HEK293 (cell line): ENCODE measurements around the gene TBX6.

Experiments used
- BCL11B ChIP-seq: fragments of 450-650 bp; formaldehyde crosslinking; IDR thresholded peaks from 2 replicates; pipeline ENCODE4 v1.5.1; 2016; ENCODE audit warnings: low read depth, missing biosample characterization, missing genetic modification characterization
- GLI2 ChIP-seq: fragments of 450-650 bp; formaldehyde crosslinking; IDR thresholded peaks from 2 replicates; pipeline ENCODE4; 2017; ENCODE audit warnings: missing biosample characterization, missing genetic modification characterization, low read depth, borderline replicate concordance
- KLF8 ChIP-seq: fragments of 450-650 bp; formaldehyde crosslinking; IDR thresholded peaks from 2 replicates; pipeline ENCODE4 v1.5.1; 2016; ENCODE audit warnings: missing biosample characterization, missing genetic modification characterization
- REPIN1 ChIP-seq: fragments of 450-650 bp; formaldehyde crosslinking; IDR thresholded peaks from 2 replicates; pipeline ENCODE4 v1.5.1; 2017; ENCODE audit warnings: missing biosample characterization, missing genetic modification characterization, low read depth
- YY1 ChIP-seq: fragments of 450-650 bp; formaldehyde crosslinking; IDR thresholded peaks from 2 replicates; pipeline ENCODE4 v1.5.1; 2018; ENCODE audit warnings: missing biosample characterization, missing genetic modification characterization
- ZIC2 ChIP-seq: fragments of 450-650 bp; formaldehyde crosslinking; IDR thresholded peaks from 2 replicates; pipeline ENCODE4 v1.5.1; 2016; ENCODE audit warnings: missing biosample characterization, missing genetic modification characterization
- ZNF174 ChIP-seq: fragments of 450-650 bp; formaldehyde crosslinking; IDR thresholded peaks from 2 replicates; pipeline ENCODE4 v1.5.0; 2017; ENCODE audit warnings: missing biosample characterization, mild to moderate bottlenecking, missing genetic modification characterization
- ZNF274 ChIP-seq, 2 experiments: fragments of 200-500 bp in 1 of 2; fragments of 450-650 bp in 1 of 2; sonication (Bioruptor generic) in 1 of 2; formaldehyde crosslinking in 1 of 2; IDR thresholded peaks; 2 replicates each; pipeline versions ENCODE4 v1.5.1 to v1.6.1; 2014 to 2016; ENCODE audit warnings: borderline replicate concordance in 1 of 2, inconsistent platforms in 1 of 2, low read length in 1 of 2, missing biosample characterization in 1 of 2, missing genetic modification characterization in 1 of 2
- ZNF324 ChIP-seq: fragments of 450-650 bp; formaldehyde crosslinking; IDR thresholded peaks from 2 replicates; pipeline ENCODE4 v1.5.1; 2016; ENCODE audit warnings: missing biosample characterization, missing genetic modification characterization
- ZNF610 ChIP-seq: fragments of 450-650 bp; formaldehyde crosslinking; IDR thresholded peaks from 2 replicates; pipeline ENCODE4 v1.5.1; 2016; ENCODE audit warnings: missing biosample characterization, missing genetic modification characterization, borderline replicate concordance
- ZNF623 ChIP-seq: fragments of 450-650 bp; formaldehyde crosslinking; IDR thresholded peaks from 2 replicates; pipeline ENCODE4 v1.5.1; 2016; ENCODE audit warnings: missing biosample characterization, missing genetic modification characterization
- ZNF624 ChIP-seq: fragments of 450-650 bp; formaldehyde crosslinking; IDR thresholded peaks from 2 replicates; pipeline ENCODE4 v1.5.1; 2017; ENCODE audit warnings: missing biosample characterization, missing genetic modification characterization
- ZNF777 ChIP-seq: fragments of 450-650 bp; formaldehyde crosslinking; IDR thresholded peaks from 2 replicates; pipeline ENCODE4 v1.5.1; 2017; ENCODE audit warnings: missing biosample characterization, missing genetic modification characterization, borderline replicate concordance
- ZSCAN30 ChIP-seq: fragments of 450-650 bp; IDR thresholded peaks from 2 replicates; pipeline ENCODE4 v1.5.1; 2018; ENCODE audit warnings: missing biosample characterization, mild to moderate bottlenecking, missing genetic modification characterization, moderate library complexity
- TF ChIP-seq, protein P1 (sequence below): fragments of 450-650 bp; formaldehyde crosslinking; IDR thresholded peaks from 2 replicates; pipeline ENCODE4 v1.5.1; 2016; ENCODE audit warnings: missing biosample characterization, missing genetic modification characterization
- TF ChIP-seq, protein P2 (sequence below): fragments of 450-650 bp; formaldehyde crosslinking; IDR thresholded peaks from 2 replicates; pipeline ENCODE4 v1.5.1; 2017; ENCODE audit warnings: missing biosample characterization, missing genetic modification characterization
- TF ChIP-seq, protein P3 (sequence below): fragments of 450-650 bp; formaldehyde crosslinking; IDR thresholded peaks from 2 replicates; pipeline ENCODE4 v1.5.0; 2017; ENCODE audit warnings: missing biosample characterization, missing genetic modification characterization, borderline replicate concordance
- TF ChIP-seq, protein P4 (sequence below): fragments of 450-650 bp; formaldehyde crosslinking; IDR thresholded peaks from 2 replicates; pipeline ENCODE4 v1.5.1; 2016; ENCODE audit warnings: missing biosample characterization, missing genetic modification characterization, borderline replicate concordance
- TF ChIP-seq, protein P5 (sequence below): fragments of 450-650 bp; formaldehyde crosslinking; conservative IDR thresholded peaks from 2 replicates; pipeline ENCODE4 v1.5.1; 2016; ENCODE audit warnings: low read depth, missing biosample characterization, missing genetic modification characterization
- TF ChIP-seq, protein P6 (sequence below): fragments of 450-650 bp; formaldehyde crosslinking; IDR thresholded peaks from 2 replicates; pipeline ENCODE4 v1.5.1; 2016; ENCODE audit warnings: missing biosample characterization, missing genetic modification characterization
- TF ChIP-seq, protein P7 (sequence below): fragments of 450-650 bp; formaldehyde crosslinking; IDR thresholded peaks from 2 replicates; pipeline ENCODE4 v1.5.1; 2016; ENCODE audit warnings: missing biosample characterization, missing genetic modification characterization, low read depth

Gene TBX6

DNA sequence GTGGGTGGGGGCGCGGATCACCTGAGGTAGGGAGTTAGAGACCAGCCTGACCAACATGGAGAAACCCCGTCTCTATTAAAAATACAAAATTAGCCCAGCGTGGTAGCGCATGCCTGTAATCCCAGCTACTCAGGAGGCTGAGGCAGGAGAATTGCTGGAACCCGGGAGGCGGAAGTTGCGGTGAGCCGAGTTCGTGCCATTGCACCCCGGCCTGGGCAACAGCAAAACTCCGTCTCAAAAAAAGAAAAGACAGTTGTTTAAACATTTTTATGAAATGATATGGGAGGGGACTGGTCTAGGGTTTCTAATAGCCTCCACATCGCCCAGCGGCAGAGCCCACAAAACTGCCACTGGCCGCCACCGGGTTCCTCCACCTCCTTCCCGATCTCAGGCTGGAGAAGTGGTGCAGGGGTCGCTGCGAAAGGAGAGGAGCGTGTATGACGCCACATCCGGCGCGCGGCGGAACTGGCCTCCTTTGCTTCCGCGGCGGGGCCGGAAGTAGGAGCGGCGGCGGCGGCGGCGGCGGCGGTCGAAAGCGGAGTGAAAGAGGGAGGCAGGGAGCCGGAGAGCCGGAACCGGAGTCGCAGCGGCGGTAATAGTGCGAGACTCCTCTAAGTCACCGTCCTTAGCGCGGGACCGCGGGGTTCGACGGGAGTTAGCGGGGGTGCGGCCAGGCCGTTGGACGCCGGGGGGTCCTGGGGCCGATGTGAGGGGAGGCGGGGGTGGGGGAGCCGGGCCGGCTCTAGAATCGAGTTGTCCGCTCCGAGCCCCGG, 16.0 kb downstream of the TBX6 start, which contains the start of gene PPP4C (continued):
- 0 out of 2 replicates have a peak, but pooled peaks have one; percentile 20 for TF ChIP-seq ZNF623 (tag by site-specific recombination)
- 0 out of 2 replicates have a peak, but pooled peaks have one; percentile 38 for TF ChIP-seq KLF8
- TF ChIP-seq, protein P1, sequence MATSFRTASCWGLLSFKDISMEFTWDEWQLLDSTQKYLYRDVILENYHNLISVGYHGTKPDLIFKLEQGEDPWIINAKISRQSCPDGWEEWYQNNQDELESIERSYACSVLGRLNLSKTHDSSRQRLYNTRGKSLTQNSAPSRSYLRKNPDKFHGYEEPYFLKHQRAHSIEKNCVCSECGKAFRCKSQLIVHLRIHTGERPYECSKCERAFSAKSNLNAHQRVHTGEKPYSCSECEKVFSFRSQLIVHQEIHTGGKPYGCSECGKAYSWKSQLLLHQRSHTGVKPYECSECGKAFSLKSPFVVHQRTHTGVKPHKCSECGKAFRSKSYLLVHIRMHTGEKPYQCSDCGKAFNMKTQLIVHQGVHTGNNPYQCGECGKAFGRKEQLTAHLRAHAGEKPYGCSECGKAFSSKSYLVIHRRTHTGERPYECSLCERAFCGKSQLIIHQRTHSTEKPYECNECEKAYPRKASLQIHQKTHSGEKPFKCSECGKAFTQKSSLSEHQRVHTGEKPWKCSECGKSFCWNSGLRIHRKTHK (tag by site-specific recombination), result no peak
- TF ChIP-seq, protein P2, sequence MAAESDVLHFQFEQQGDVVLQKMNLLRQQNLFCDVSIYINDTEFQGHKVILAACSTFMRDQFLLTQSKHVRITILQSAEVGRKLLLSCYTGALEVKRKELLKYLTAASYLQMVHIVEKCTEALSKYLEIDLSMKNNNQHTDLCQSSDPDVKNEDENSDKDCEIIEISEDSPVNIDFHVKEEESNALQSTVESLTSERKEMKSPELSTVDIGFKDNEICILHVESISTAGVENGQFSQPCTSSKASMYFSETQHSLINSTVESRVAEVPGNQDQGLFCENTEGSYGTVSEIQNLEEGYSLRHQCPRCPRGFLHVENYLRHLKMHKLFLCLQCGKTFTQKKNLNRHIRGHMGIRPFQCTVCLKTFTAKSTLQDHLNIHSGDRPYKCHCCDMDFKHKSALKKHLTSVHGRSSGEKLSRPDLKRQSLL, result no peak; the same call in 1 of the 2 replicates
- no peak for TF ChIP-seq BCL11B (tag by site-specific recombination)
- peak; percentile 91; the same call in 1 of the 2 replicates for TF ChIP-seq ZNF610
- TF ChIP-seq, protein P3, sequence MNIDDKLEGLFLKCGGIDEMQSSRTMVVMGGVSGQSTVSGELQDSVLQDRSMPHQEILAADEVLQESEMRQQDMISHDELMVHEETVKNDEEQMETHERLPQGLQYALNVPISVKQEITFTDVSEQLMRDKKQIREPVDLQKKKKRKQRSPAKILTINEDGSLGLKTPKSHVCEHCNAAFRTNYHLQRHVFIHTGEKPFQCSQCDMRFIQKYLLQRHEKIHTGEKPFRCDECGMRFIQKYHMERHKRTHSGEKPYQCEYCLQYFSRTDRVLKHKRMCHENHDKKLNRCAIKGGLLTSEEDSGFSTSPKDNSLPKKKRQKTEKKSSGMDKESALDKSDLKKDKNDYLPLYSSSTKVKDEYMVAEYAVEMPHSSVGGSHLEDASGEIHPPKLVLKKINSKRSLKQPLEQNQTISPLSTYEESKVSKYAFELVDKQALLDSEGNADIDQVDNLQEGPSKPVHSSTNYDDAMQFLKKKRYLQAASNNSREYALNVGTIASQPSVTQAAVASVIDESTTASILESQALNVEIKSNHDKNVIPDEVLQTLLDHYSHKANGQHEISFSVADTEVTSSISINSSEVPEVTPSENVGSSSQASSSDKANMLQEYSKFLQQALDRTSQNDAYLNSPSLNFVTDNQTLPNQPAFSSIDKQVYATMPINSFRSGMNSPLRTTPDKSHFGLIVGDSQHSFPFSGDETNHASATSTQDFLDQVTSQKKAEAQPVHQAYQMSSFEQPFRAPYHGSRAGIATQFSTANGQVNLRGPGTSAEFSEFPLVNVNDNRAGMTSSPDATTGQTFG, result no peak
- TF ChIP-seq ZNF274 (IDR thresholded peaks at IDR 0.05; ENCODE audit: low read length), result no peak
- TF ChIP-seq ZNF274 (tag by site-specific recombination; IDR thresholded peaks at IDR 0.05; ENCODE audit: borderline replicate concordance), result no peak
- TF ChIP-seq ZNF174, result no peak
- TF ChIP-seq, protein P4, sequence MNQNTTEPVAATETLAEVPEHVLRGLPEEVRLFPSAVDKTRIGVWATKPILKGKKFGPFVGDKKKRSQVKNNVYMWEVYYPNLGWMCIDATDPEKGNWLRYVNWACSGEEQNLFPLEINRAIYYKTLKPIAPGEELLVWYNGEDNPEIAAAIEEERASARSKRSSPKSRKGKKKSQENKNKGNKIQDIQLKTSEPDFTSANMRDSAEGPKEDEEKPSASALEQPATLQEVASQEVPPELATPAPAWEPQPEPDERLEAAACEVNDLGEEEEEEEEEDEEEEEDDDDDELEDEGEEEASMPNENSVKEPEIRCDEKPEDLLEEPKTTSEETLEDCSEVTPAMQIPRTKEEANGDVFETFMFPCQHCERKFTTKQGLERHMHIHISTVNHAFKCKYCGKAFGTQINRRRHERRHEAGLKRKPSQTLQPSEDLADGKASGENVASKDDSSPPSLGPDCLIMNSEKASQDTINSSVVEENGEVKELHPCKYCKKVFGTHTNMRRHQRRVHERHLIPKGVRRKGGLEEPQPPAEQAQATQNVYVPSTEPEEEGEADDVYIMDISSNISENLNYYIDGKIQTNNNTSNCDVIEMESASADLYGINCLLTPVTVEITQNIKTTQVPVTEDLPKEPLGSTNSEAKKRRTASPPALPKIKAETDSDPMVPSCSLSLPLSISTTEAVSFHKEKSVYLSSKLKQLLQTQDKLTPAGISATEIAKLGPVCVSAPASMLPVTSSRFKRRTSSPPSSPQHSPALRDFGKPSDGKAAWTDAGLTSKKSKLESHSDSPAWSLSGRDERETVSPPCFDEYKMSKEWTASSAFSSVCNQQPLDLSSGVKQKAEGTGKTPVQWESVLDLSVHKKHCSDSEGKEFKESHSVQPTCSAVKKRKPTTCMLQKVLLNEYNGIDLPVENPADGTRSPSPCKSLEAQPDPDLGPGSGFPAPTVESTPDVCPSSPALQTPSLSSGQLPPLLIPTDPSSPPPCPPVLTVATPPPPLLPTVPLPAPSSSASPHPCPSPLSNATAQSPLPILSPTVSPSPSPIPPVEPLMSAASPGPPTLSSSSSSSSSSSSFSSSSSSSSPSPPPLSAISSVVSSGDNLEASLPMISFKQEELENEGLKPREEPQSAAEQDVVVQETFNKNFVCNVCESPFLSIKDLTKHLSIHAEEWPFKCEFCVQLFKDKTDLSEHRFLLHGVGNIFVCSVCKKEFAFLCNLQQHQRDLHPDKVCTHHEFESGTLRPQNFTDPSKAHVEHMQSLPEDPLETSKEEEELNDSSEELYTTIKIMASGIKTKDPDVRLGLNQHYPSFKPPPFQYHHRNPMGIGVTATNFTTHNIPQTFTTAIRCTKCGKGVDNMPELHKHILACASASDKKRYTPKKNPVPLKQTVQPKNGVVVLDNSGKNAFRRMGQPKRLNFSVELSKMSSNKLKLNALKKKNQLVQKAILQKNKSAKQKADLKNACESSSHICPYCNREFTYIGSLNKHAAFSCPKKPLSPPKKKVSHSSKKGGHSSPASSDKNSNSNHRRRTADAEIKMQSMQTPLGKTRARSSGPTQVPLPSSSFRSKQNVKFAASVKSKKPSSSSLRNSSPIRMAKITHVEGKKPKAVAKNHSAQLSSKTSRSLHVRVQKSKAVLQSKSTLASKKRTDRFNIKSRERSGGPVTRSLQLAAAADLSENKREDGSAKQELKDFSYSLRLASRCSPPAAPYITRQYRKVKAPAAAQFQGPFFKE (tag by site-specific recombination), result no peak
- TF ChIP-seq ZNF624 (tag by site-specific recombination), result no peak
- no peak for TF ChIP-seq ZNF324 (tag by site-specific recombination)
- TF ChIP-seq, protein P5, sequence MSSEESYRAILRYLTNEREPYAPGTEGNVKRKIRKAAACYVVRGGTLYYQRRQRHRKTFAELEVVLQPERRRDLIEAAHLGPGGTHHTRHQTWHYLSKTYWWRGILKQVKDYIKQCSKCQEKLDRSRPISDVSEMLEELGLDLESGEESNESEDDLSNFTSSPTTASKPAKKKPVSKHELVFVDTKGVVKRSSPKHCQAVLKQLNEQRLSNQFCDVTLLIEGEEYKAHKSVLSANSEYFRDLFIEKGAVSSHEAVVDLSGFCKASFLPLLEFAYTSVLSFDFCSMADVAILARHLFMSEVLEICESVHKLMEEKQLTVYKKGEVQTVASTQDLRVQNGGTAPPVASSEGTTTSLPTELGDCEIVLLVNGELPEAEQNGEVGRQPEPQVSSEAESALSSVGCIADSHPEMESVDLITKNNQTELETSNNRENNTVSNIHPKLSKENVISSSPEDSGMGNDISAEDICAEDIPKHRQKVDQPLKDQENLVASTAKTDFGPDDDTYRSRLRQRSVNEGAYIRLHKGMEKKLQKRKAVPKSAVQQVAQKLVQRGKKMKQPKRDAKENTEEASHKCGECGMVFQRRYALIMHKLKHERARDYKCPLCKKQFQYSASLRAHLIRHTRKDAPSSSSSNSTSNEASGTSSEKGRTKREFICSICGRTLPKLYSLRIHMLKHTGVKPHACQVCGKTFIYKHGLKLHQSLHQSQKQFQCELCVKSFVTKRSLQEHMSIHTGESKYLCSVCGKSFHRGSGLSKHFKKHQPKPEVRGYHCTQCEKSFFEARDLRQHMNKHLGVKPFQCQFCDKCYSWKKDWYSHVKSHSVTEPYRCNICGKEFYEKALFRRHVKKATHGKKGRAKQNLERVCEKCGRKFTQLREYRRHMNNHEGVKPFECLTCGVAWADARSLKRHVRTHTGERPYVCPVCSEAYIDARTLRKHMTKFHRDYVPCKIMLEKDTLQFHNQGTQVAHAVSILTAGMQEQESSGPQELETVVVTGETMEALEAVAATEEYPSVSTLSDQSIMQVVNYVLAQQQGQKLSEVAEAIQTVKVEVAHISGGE (tag by site-specific recombination), result peak; percentile 96
- TF ChIP-seq ZSCAN30 (tag by site-specific recombination), result no peak; the same call in 1 of the 2 replicates
- TF ChIP-seq, protein P6, sequence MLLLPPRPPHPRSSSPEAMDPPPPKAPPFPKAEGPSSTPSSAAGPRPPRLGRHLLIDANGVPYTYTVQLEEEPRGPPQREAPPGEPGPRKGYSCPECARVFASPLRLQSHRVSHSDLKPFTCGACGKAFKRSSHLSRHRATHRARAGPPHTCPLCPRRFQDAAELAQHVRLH, result no peak; the same call in 1 of the 2 replicates
- TF ChIP-seq, protein P7, sequence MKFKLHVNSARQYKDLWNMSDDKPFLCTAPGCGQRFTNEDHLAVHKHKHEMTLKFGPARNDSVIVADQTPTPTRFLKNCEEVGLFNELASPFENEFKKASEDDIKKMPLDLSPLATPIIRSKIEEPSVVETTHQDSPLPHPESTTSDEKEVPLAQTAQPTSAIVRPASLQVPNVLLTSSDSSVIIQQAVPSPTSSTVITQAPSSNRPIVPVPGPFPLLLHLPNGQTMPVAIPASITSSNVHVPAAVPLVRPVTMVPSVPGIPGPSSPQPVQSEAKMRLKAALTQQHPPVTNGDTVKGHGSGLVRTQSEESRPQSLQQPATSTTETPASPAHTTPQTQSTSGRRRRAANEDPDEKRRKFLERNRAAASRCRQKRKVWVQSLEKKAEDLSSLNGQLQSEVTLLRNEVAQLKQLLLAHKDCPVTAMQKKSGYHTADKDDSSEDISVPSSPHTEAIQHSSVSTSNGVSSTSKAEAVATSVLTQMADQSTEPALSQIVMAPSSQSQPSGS (tag by site-specific recombination), result no peak
- TF ChIP-seq GLI2 (tag by site-specific recombination), result no peak
- TF ChIP-seq REPIN1 (tag by site-specific recombination), result no peak
- no peak for TF ChIP-seq ZNF777 (tag by site-specific recombination)
- no peak for TF ChIP-seq YY1
- no peak for TF ChIP-seq ZIC2 (tag by site-specific recombination)
